ENCODE data around the gene VPS36. TPM values are rescaled to one million over a fixed set of nuclear protein-coding genes. Genes with fewer than 3 reads are reported as not detected.

The VPS36 gene
- total and polyA plus RNA-seq, 9 of the 15 experiments (the other 6 are each of a cell fraction or from before 2014, with no cell fraction given): 8.4 to 30.6 (median 23.7) TPM

- TF ChIP-seq CTCFL (IDR thresholded peaks at IDR 0.05; ENCODE audit: borderline replicate concordance, insufficient read depth, low read depth, low read length, poor library complexity, severe bottlenecking) (no peak), ID3 (CRISPR knock-in tag; IDR thresholded peaks at IDR 0.05) (no peak), ID3 (tag; IDR thresholded peaks at IDR 0.05) (no peak), SMARCE1 (IDR thresholded peaks at IDR 0.05) (no peak)
Observed at GRCh38 chr13:52463526-52463925, 13.1 kb upstream of the VPS36 start (continued).

- 100% methylated on average over 3 of the region's 3 CpGs for WGBS (ENCODE audit: insufficient coverage, low coverage, missing lambda C conversion rate)
- Histone ChIP-seq H3K9me1 (ENCODE audit: control insufficient read depth, insufficient read depth, low read length) (no peaks in the 10 kb centered on the region), H3K9ac (ENCODE audit: insufficient read depth in 1 of 2, low read depth in 2 of 2, low read length in 2 of 2) (no peak overlapping the region), H2AFZ (ENCODE audit: low read depth, low read length) (no peak overlapping the region), H4K20me1 (replicated peaks; ENCODE audit: control insufficient read depth, insufficient read depth, low read length) (no peaks in the 10 kb centered on the region), H3K36me3 (ENCODE audit: control insufficient read depth, insufficient read depth, low read length) (peaks cover 86% of the 10 kb centered on the region), H3K4me2 (ENCODE audit: insufficient read depth, low read length) (no peak overlapping the region), H3K27ac (ENCODE audit: extremely low read depth, low read depth, low read length) (no peak overlapping the region), H3K4me3 (no peak overlapping the region), H3K4me1 (replicated peaks in 1 of 2; ENCODE audit: control insufficient read depth in 2 of 2, insufficient read depth in 2 of 2, low read length in 2 of 2) (peaks cover 3 to 4% of the 10 kb centered on the region in 2 experiments; a peak in 2 of 5 replicates), H3K9me3 (replicated peaks; ENCODE audit: control insufficient read depth, insufficient read depth, low read depth, low read length) (no peaks in the 10 kb centered on the region), H3K79me2 (ENCODE audit: control insufficient read depth, insufficient read depth, low read length) (peaks cover 59% of the 10 kb centered on the region), H3K27me3 (ENCODE audit: control insufficient read depth in 2 of 2, insufficient read depth in 2 of 2, low read length in 2 of 2) (no peaks in the 10 kb centered on the region)
- TSS peak; percentile 3 for BruUV-seq (replicated peaks)
- in situ Hi-C loops (cut with MboI): no loop called here
- FAIRE-seq (no peak), DNase-seq (ENCODE audit: extremely low read depth in 1 of 4, low spot score in 3 of 4) (no peak), ATAC-seq (no peak)
- intact Hi-C loops (cut with micrococcal nuclease): no loop called here
- CTCF ChIA-PET (ENCODE audit: low intra/inter-chr PET ratio): no interaction called here
- no peak for TF ChIP-seq ZNF695 (CRISPR knock-in tag; IDR thresholded peaks at IDR 0.05)
- TF ChIP-seq GABPB2 (CRISPR knock-in tag; conservative IDR thresholded peaks at IDR 0.05): no peak
- TF ChIP-seq PRDM10 (IDR thresholded peaks at IDR 0.05; ENCODE audit: partially characterized antibody): no peak
- no peak for TF ChIP-seq SMARCA4 (IDR thresholded peaks at IDR 0.05)
- no peak for TF ChIP-seq RUNX1 (IDR thresholded peaks at IDR 0.05; ENCODE audit: low read depth)
- TF ChIP-seq ATF6 (CRISPR knock-in tag; IDR thresholded peaks at IDR 0.05): no peak
- POLR2A ChIA-PET: no interaction called here
Observed at GRCh38 chr13:52461265-52461664, 10.8 kb upstream of the VPS36 start.
